Stimulated activated CD8-positive, alpha-beta memory T cell treated with anti-CD3 and anti-CD28 coated beads, Interleukin-2, amount 100 ng/mL, for 1 hour (primary cell): Measurements from ENCODE around the gene CROCC2.

Experiments
- DNase-seq, 2 donors: peaks; one replicate each; pipeline ENCODE4 v3.0.0-alpha.2; 2020; ENCODE audit warnings: low read depth in 2 of 2

Gene CROCC2

DNA sequence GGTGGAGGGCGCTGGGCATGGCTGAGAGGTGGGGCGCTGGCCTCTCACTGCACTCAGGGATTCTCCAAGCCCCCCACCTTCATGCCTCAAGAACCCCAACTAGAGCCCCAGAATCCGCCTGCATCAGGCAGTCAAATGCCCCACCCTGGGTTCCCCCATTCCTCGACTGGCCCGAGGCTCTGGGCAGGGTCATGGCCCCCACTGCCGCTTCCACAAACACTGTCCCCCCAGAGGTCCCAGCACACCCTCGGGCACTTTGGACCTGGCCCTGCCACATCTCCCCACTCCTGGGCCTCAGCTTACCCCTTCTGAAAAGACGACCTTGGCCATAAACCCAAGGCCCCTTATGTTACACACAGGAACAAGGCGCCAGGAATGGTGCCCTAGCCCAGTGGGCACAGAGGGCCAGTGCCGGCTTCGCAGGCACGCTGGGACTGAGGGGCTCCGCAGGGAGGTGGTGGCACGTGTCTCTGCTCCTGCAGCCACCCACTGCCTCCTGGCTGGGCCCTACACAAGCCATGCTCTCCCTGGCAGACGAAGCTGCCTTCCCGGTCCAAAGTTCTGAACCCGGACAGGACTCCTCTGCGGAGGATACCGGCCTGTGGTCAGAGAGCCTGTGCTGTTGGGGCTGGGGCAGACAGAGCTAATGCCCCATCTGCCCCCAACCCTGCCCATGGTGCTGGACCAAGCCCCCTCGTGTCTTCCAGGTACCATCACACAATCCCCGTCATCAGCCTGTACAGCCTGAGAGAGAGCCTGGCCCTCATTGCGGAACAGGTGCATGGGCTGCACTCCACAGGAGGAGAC, 30.7 kb upstream of the CROCC2 start:
- DNase-seq: no peak

DNA sequence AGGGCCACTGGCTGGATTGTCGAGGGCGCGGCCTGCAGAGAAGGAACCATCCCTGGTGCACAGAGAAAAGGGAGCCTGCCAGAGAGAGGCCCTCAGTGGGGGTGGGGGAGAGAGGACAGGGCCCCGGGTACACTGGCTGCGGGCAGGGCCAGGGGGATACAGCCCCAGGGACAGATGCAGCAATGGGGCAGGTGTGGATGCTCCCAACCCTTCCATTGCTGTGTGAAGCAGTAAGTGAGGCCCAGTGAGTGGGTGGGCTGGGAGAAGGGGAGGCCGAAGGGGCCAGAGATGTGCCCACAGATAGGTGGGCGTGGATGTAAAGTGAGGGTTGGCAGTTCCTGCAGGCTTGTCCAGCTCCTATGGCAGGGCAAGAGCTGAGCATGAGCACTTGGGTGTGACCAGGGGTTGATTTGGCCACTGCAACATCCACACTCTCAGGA, 30.1 kb upstream of the CROCC2 start:
- no peak for DNase-seq

DNA sequence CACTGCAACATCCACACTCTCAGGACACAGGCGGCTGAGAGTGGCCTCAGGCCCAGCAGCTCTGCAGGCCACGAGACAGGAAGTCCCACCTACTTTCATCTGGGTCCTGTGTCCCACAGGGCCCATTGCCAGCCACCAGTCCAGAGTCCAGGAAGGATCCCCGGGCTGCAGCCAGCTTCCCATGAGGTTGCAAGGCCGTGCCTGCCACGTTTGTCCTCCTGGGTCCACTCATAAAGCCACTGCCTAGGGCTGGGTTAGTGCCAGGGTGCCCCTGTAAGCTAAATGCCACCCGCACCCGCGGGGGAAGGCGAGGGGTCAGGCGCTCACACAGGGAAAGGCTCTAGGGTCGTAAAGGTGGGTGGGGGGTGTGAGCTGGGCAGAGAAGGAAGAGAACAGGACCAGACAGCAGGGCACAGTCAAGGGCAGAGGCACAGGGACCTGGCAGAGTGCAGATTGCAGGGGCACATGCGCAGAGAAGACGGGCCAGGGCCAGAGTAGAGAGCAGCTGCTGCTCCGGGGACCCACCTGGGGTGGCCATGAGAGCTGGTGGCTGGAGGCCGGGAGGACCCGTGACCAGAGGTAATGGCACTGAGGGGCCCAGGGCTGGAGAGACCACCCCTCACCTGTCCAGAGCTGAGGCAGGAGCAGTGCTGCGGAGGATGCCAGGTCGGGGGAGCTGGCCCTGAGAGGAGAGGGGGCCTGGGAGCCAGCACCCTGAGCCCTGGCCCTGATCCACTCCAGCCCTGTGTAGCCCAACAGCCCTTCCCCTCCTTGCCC, 29.5 kb upstream of the CROCC2 start:
- DNase-seq: no peak

DNA sequence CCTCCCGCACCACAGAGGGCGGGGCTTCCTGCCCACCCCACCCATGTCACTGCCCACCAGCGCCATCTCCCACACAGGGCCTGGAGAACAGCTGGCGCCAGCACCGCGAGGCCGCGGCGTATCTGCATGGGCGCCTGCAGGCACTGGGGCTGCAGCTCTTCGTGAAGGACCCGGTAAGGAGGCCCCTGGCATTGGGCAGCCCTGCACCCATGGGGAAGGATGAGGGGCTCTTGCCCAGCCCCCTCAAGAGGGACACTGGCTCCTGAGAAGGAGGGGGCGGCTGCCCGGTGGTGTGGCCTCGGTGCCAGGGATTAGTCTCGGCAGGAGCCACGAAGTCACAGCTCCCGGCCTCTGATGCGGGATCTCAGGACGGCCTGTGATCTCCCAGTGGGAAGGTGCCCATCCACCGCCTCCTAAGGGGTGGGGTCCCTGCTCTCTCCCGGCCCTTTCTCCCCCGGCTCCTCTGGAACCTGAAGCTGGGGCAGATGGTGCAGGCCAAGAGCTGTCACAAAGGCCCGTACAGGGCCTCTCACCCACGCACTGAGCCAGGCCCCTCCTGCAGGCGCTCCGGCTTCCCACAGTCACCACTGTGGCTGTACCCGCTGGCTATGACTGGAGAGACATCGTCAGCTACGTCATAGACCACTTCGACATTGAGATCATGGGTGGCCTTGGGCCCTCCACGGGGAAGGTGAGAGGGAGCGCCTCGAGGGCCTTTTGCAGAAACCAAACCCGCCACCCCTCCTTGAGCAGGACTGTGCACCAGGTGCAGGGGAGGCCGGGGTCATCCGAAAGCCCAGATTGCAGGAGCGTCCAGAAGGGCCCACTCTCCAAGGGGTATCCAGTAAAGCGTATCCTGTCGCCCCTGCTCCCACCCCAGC, 28.4 kb upstream of the CROCC2 start:
- DNase-seq: no peak

DNA sequence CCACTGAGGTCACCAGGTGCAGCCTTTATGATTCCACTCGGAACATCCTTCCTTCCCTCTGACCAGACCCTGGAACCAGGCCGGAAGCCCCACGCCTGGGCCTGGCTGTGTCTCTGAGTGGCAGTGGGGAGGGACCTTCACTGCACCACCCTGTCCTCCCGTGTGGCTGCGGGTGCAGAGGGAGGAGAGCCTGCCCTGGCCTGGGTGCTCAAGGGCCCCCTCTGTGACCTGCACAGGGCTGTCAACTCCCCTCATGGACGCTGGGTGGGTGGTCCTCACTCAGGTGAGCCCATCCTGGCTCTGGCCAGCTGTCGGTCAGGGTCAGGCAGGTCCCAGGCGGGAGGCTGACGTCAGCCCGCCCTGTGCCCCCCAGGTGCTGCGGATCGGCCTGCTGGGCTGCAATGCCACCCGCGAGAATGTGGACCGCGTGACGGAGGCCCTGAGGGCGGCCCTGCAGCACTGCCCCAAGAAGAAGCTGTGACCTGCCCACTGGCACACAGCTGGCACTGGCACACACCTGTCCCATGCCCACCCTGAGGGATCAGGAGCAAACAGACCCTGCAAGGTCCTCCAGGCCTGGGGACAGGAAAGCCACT, 27.7 kb upstream of the CROCC2 start:
- DNase-seq: no peak

DNA sequence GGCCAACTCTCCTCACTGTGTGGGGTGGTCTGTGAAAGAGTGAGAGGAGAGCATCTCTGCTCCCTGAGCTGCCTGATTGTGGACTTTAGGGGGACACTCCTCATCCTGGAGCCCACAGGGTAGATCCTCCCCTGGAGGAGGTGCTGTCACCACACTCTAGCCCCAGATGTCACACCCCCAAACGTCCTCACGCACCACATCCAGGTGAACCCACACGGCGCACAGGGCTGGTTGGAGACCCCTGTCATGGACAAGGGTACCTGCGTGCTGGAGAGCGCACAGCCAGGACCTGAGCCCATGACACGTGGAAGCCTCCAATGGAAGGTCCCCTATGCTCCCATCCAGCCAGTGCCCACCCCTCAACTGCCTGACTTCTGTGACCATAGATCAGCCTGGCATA, 27.0 kb upstream of the CROCC2 start:
- DNase-seq: no peak

DNA sequence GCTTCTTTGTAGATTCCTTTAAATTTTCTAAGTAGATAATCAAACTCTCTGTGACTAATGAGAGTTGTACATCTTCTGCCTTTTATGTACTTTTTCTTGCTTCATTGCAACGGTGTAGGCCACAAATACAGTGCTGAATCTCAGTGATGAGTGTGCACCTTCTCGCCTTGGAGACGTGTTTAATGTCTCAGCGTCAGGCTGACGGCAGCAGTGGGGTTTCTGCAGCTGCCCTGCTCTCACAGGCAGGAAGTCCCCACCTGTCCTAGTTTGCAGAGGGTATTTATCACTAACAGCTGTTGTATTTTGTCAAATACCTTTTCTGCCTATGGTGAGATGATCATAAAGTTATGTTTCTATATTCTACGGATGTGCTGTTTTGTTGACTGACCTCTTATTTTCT, 24.2 kb upstream of the CROCC2 start:
- DNase-seq: no peak

DNA sequence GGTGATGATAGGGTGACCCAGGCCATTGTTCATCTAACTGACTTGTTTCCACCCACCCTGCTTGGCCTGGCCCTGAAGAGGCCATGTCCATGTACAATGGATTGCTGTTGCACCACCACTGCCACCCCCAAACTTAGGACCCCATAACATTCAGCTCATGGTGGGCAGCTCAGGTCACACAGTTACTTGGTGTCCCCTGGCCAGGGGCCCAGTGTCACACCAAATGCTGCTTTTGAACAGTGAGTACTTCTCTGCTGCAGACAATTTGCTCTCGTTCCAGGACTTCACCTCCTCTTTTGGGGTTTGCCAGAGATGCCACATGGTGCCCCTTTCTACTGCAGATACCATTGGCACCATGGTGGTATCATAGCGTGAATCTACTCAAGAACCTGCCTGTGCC, 21.9 kb upstream of the CROCC2 start:
- no peak for DNase-seq

DNA sequence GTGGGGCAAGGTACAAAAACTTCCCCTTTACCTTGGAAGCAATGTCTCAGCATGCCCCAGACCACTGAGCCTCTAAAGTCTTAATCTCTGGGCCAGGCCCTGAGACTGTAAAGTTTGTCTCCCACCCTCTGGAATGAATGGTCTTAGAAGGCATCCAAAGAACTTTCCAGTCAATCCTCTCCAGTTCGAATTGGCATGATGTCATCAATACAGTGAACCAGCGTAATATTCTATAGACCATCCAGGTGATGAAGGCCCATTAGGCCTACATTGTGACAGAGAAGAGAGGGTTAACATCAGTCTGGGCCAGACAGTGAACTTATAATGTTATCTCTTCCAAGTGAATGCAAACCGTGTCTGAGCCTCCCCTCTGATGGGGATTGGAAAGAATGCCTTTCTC, 21.4 kb upstream of the CROCC2 start:
- DNase-seq: no peak

DNA sequence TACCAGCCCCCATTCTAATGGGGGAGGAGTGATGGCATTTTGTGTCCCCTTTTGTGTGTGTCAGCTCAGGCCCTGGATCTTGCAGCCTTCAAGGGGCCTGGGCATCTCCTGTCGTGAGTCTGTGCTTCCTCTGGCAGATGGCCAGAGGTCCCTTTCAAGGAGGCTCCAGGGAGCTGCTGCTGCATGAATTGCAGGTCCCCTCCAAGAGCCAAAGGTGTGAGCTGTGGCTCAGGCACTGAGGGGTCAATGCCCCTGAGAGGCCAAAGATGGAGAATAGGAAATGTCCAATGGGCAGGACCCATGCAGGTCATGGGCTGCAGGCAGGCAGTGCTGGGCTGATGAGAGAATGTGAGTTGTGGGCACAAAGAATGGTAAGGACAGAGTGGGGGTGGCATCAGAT, 20.6 kb upstream of the CROCC2 start:
- DNase-seq: no peak

DNA sequence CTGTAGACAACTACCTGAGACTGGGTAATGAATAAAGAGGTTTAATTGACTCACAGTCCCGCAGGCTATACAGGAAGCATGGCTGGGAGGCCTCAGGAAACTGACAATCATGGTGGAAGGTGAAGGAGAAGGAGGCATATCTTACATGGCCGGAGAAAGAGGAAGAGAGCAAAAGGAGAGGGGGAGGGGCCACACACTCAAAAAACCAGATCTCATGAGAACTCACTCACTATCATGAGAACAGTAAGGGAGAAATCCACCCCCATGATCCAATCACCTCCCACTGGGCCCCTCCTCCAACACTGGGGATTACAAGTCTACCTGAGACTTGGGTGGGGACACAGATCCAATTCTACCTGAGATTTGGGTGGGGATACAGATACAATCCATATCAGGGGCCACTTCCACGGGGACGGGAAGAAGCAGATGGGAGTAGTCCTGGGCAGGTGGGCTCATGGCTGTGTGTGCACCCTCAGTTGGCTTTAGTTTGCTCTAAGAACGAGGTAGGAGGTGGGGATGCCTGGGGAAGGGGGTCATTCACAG, 20.0 kb upstream of the CROCC2 start:
- DNase-seq: no peak

DNA sequence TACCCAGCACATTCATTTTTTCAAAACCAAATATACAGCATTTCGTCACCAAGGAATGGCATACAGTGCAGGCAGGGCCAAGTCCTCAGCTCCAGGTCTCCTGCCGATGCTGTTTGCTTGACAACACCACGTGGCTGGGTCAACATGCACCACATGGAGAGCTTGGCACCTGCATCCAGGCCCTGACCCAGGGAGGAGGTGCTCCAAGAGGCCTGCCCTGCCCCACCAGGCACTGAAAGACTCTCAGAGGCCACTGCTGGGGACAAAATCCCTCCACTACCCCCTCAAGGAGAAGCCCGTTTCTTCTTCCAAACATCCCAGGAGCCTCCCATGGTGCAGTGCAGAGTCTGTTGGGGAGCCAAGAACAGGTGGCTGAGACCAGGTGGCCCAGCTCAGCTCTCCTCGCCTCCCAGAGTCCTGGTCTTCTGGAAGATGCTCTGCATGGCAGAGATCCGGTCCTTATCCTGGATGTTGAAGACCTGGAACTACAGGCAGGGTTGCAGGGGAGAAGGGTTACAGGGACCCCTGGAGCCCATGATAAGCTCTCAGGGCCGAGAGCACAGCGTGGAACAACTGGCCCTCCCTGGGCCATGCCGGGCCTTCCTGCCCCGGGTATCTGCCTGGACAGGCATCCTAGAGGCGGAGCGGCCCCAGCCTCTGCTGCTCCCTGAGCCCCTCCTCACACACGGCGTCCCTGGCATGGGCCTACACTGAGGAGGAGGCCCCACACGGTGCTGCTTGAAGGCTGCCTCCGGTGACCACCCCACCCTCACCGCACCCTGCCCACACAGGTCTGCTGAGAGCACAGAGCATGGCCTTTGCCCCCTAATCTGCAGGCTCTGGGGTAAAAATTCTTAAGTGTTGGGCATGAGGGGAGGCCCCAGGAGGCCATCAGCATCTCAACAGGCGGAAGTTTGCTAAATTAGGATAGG, 19.2 kb upstream of the CROCC2 start:
- DNase-seq: no peak

DNA sequence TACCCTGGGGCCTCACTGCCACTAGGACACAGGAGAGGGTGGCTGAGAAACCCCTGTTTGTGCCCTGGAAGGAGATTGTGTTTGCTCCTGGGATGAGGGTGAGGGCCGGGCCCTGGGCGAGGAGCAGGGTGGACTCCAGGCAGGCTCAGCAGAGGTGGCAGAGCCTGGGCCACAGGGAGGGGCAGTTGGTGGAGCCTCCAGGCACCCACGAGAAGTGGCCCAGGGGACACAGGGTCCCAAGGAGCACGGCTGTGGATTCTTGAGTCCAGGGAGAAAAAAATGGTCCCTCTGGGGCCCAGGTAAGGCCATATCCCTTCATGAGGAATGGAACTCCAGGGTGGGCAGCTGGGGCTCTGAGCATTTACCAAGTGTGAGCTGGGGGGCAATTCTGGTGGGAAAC, 18.5 kb upstream of the CROCC2 start:
- DNase-seq: no peak

DNA sequence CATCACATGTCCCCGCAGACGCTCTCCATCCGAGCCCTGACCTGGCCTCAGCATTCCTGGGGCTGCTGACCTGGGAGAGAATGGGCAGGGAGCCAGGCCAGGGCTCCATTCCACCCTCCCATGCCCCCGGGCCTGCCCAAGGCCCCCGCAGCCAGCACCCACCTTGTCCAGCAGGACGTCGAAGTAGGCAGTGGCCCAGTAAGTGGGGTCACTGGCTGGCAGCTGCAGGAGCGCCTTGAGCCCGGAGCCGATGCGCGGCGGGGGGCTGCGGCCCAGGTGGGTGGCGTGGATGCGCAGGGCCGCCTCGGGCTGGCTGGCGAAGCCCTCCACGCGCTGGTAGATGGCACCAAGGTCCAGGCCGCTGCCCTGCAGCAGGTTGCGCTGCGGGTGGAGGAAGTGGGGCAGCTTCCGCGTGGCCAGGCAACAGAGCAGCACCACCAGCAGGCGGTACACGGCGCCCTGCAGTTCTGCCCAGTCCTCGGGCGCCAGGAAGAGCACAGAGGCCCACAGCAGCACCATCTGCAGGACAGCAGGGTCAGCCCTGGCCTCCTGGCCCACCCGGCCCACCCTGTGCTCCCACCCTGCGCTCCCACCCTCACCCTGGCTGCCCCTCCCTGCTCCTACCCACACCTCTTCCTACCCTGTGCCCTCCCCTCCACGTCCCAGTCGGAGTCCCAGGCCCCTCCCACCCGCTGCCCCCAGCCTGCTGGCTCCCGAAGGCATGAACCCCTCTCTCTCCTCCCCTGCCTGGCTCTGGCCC, 17.8 kb upstream of the CROCC2 start:
- DNase-seq: no peak

DNA sequence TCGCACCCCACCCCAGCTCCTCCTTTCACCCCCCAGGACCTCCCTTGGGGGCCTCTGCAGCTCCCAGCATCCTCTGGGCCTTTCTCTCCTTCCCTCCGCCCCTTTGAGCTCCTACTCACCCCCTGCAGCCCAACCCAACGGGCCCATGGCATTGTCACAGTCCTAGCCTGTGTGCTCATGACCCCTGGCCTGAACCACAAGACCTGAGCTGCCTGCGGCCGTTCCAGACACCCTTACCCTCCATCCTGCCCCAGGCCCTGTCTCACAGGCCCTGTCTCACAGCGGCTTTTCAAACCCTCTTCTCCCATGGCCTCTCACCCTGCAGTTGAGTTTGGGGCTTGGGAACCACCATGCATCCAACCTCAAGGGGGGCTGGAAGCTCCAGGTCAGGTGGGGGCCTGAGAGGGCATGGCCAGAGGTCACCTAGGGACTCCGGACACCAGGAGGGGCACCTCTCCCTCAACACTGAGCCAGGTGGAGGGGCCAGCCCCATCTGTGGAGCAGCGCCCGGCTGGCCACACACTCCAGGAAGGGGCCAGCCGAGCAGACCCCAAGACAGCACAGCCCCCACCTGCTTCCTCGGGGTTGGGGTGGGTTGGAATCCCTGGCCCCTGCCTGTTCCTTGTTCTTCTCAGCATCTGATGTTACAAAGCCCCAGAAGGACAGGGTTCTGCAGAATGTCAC, 17.1 kb upstream of the CROCC2 start:
- no peak for DNase-seq

DNA sequence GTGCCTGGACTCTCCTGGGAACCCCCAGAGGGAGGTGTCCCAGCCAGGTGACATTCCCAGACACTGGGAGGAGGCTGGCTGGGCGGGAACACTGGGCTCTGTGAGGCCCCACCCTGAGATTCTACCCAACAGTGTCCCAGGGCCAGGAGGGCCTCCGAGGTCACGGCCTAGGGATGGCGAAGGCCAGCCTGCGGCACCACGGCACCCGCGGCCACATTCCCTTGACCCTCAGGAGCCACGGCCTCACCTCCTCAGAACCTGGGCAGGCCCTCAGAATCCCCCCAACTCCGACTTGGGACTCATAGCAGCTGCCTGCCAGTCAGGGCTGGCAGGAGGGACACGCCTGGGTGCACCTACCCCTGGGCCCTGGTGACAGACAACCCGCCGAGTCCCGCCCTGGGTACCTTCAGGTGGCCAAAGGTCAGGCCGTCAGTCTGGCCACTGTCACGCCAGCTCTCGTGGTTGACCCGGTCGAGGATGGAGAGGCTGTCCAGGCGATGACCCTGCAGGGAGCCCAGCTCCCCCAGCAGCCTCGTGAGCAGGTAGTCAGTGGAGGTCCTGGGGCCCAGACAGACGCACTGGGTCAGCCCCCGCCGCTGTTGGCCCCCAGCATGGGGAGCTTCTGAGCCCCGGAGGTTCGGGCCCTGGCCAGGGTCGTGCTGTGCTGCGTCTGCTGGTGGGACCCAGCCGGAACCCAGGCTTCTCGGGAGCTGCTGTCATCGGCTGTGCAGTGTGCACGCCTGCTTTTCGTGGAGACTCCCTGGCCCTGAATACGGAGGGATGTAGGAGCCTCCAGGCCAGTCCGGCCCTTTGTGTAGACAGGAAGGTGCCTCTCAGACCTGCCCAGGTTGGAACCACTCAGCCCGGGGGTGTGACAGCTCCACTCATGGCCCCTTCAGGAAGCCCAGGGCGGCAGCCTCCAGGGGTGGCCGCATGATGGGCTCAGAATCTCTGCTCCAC, 16.3 kb upstream of the CROCC2 start:
- no peak for DNase-seq

DNA sequence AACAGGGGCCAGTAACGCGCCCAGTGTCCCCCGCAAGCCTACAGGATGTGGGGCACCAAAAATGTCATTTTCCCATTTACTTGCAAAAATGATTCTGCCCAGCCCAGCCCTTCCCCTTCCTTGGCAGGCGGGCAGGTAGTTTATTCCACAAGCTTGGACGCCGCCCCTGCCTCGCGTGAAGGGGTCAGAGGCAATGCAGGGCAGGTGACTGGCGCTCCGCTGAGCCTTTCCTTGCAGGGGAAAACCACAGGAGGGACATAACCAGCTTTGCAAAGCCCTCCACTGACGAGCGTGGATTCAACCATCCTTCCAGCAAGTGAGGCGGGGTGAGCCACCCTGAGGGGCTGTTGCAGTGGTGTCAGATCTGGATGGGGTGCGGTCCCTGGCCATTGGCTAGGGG, 15.4 kb upstream of the CROCC2 start:
- DNase-seq: no peak
